DMS53 treated with DMSO at 0.1 percent for 48 hours (cell line): ENCODE data around the gene SLC7A6OS.
A peak's percentile ranks its signal among the peaks of the same experiment; 100 is the strongest.

Experiments
- DNase-seq: peaks from one replicate; lab custom pipeline; 2025; ENCODE audit not compliant: unreplicated experiment; lab: John Stamatoyannopoulos, UW

Gene SLC7A6OS

DNA sequence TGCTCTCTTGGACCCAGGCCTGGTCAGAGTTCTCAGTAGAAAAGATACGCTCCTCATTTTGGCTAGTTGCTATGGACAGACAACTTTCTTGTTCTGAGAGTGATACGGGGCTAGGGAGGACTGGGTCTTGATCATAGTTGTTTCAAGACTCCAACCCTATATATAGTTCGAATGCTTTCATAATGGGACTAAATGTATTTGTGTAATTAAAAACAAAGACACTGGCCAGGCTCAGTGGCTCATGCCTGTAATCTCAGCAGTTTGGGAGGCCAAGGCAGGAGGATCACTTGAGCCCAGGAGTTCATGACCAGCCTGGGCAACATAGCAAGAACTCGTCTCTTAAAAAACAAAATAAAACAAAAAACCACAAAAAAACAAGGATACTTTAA lies 28.7 kb downstream of the SLC7A6OS start:
- DNase-seq, result no peak

DNA sequence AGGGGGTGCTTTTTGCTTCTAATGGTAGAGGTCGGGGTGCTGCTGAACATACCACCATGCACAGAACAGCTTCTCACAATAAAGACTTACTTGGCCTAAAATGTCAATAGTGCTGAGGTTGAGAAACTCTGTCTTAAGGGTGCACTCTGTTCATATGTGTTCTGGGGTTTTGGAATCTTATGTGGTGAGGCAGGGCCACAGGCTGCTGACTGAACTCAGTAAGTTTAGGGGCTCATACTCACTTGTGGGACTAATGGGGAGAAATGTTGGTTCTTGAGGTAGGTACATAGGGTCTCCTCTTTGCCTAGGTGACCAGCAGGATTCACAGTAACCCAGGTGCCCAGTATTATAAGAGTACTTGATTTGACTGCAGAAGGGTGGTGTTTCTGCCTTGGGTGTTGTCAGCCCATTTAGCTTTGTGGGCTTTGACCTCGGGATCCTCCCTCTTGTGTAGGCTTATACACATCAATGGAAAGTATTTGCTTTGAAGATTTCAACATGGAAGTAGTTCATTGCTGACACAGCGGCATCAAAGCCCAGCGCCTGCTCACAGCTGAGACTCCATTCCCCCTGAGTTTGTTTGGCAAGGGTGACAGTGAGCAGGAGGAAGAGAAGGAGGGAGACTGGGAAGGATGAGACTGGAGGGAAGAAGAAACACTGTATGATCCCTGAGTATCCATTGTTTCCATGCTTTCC lies 29.2 kb downstream of the SLC7A6OS start:
- DNase-seq, result no peak

- DNase-seq, result no peak
Measured at GRCh38 chr16:68279726-68280558, 30.8 kb downstream of the SLC7A6OS start.

GRCh38 chr16:68276223-68276622 lies 34.5 kb downstream of the SLC7A6OS start:
- no peak for DNase-seq

DNA sequence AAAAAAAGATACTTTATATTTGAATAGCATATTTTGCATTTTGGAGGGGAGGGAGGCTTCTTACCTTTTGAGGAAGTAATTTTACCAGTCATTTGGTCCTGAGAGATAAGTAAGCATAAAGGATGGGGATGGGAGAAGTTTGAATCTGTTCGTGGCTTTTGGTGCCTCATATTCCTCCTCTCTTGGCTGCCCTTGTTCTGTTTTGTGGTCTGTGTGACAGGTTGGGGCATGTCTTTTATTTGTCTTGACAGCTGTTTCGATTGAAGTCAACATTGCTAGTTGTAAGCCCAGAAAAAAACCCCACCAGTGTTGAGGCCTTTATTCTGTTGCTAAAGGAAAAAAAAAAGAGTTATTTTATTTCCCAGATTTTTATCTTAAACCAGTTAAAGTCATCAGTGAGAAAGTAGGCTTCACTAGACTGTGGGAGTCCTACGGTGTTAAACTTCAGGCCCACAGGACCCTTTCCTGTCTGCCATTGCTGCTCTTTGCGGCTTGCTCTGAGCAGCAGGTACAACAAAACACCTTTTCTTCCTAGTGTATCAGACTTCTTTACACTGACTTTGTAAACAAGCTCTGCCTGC lies 35.0 kb downstream of the SLC7A6OS start:
- no peak for DNase-seq

- DNase-seq, result no peak
Measured at GRCh38 chr16:68274441-68274840, 36.3 kb downstream of the SLC7A6OS start.

DNA sequence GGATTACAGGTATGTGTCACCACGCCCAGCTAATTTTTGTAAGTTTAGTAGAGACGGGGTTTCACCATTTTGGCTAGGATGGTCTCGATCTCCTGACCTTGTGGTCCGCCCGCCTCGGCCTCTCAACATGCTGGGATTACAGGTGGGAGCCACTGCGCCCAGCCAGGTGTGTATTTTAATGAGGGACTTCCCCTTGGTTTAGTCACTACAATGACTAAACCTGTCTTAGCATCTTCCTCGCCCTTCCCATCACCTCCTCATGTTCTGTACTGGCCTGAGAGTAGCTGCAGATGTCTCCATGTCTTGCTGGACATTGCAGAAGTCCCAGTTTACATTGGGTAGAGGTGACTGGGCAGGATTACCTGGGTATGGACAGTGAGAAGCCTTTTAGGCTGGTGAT lies 36.9 kb downstream of the SLC7A6OS start:
- no peak for DNase-seq

- no peak for DNase-seq
Measured at GRCh38 chr16:68273459-68273858, 37.3 kb downstream of the SLC7A6OS start.

DNA sequence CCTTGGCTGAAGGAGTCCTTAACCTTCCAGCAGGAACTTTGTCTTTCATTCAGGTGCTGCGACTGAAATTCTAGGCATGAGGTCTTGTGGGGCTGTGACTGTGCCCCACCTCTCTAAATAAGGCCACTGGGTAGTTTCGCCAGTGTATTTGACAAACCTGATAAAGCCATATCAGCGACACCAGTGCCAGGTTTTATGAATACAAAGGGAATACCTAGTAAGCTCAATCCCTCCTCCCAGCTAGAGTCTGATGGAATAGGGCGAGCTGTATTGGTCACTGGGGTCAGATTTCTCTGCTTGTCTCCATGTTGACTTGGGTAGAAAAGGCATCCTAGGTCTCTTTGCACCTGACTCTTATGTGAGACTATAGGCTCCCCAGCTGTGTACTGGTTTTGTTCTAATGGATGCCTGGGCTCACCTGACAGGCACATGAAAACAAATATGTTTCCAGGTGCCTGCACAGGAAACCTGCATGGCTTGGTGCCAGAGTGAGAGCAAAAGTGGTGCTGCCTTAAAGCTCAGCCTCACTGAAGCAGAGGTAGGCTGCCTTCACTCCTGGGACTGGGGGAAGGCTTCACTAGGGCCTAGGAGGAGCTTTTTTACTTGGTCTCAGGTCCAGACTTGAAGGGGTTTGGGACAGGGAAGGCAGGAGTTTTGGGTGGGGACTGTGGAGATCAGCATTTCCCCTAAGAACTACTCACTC lies 38.1 kb downstream of the SLC7A6OS start:
- DNase-seq, result no peak

- no peak for DNase-seq
Measured at GRCh38 chr16:68270353-68270752, 40.4 kb downstream of the SLC7A6OS start.

DNA sequence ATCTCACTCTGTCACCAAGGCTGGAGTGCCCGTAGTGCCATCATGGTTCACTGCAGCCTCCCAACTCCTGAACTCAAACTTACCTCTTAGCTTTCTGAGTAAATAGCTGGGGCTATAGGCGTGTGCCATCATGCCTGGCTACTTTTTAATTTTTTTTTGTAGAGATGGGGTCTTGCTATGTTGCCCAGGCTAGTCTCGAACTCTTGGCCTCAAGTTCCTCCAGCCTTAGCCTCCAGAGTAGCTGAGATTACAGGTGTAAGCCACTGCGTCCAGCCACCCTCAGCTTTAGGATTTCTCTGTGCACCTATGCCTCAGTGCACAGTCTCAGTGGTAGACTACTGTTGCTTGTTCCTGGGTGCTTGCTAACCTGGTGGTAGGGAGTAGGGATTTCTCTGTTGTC lies 41.0 kb downstream of the SLC7A6OS start:
- no peak for DNase-seq

DNA sequence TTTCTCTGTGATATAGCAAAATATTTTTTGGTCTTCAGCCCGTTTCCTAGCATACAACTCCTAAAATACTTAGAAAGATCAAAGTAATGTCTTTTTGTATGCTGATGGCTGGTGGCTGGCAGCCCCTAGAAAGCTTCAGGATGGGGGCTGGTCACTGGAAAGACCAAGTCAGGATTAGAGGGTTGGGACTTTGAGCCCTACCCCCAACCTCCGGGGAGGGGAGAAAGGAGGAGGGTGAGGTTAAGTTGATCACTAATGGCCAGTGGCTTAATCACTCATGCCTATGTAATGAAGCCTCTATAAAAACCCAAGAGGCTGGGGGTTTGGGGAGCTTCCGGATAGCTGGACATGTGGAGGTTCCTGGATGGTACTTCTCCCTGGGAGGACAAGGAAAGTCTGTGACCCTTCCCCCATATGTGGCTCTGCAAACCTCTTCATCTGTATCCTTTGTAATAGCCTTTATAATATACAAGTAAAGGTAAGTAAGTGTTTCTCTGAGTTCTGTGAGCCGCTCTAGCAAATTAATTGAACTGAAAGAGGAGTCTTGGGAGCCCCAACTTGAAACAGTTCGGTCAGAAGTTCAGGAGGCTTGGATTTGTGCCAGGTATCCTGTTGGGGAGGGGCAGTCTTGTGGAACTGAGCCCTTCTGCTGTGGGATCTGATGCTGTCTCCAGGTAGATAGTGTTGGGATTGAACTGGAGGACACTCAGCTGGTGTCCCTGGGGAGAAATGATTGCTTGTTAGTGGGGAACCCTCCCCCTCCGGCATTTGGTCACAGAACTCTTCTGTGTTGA lies 42.9 kb downstream of the SLC7A6OS start:
- DNase-seq, result no peak

- peak; percentile 27 for DNase-seq
Measured at GRCh38 chr16:68265078-68265920, 45.4 kb downstream of the SLC7A6OS start.

DNA sequence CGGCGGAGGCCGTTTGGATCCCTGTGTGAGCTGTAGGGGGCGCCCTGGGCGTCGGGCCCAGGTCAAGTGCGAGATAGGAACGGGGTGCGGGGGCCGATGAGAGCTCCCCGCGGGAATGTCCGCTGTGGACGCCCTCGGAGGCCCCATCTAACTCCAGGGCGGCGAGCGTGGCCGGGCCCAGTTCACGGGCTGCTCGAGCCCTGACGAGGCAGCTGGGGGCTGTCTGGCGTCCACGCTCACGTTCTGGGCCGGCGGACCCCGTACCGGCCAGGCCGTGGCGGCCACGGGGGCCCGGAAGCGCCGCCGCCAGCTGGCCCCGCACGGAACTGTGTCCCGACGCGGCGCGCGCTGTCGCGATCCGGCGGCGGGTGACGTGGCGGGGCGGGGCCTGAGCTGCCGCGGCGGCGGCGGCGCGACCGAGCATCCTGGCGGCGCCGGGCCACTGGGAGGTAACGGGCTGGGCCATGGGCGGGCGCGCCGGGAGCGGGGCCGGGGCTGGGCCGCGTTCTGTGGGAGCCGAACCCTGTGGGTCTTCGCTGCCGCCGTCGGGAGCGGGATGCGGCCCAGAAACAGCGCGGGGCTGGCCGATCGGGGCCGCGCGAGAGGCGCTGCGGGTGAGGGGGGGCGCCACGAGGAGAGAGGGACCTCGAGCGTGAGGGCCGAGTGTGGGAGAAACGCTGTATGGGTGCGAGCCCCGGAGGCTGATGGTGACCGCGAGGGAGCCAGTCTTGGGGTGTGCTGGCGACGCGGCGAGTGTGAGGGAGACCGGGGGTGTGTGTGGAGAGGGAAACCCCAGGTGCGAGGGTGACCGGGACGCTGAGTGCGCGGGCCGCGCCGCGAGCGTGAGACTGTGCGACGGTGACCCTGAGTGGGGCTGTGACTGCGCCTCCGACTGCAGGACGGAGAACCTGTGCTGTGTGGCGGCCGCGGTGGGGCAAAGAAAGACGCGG lies 46.3 kb downstream of the SLC7A6OS start, which contains the start of gene SLC7A6:
Gene SLC7A6, plus strand, starts transcription at position 399 of the 950 bp plus-strand sequence. CDS start 10,201 bp downstream, outside the sequence.
- DNase-seq, result peak; percentile 10

- no peak for DNase-seq
Measured at GRCh38 chr16:68263559-68264127, 47.1 kb downstream of the SLC7A6OS start.

- DNase-seq, result no peak
Measured at GRCh38 chr16:68259007-68259825, 51.5 kb downstream of the SLC7A6OS start.
